ENCODE data around the gene CEACAM1.
A peak's percentile ranks its signal among the peaks of the same experiment; 100 is the strongest.
"Not testable (repeated sequence)": the region's sequence is repeated elsewhere in the genome, so short reads cannot be mapped to it uniquely, and the experiment has no call there.

Gene CEACAM1

GRCh38 chr19:42528354-42529247, at the start of gene CEACAM1:
Gene CEACAM1, minus strand, starts transcription at chr19:42528481. Its CDS starts 107 bp downstream, at chr19:42528374.
- peak; percentile 50 for DNase-seq (ENCODE audit: low spot score)

DNA sequence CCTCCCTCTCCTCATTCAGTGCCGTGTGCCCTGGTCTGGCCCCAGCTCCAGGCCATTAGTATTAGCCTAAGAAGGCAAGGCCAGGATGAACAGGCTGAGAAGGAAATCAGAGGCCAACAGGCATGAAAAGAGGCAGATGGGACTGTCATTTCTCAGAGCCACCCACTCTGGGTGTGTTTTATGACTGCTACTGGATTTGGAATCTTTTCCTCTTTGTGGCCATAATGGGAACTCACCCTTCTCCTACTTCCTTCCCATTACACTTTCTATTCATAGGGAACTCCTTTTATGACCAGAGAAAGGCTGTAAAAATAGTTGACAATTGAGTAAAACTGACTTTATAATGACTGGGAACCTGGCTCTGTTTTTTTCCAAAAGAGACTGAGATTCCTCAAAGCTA, 48.7 kb upstream of the CEACAM1 start:
- no peak for DNase-seq (ENCODE audit: low spot score)

DNA sequence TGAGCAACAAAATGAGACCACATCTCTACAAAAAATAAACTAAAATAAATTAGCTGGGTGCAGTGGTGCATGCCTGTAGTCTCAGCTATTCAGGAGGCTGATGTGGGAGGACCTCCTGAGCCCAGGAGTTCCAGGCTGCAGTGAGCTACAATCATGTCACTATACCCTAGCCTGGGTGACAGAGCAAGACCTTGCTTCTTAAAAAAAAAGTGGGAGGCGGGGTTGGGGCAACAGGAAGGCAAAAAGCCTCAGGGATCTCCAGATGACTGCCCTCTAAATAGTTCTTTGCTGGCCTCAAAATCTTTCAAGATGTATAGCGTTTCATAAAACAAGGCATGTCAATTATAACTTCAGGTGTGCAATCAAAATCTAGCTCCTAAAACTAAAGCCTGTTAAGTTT, 48.0 kb upstream of the CEACAM1 start:
- DNase-seq (ENCODE audit: low spot score) = no peak

- DNase-seq (ENCODE audit: low spot score) = no peak
Measured at GRCh38 chr19:42573642-42574041, 45.4 kb upstream of the CEACAM1 start.

DNA sequence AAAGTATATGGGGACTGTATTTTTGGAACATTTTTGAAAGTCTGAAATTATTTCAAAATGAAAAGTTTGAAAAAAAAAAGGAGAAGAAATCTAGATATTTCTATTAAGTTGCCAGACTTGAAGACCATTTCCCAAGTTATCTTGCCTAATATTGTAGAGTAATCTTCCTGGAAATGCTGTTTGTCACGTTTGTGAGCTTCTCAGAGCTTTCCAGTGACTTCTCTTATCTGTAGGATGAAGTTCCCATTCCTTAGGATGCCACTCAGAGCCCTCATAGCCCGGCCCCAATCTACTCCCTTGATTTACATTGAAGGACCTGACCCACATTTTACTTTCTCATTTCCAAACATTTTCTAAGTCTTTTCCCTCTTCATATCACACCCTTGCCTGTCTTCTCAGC, 42.8 kb upstream of the CEACAM1 start:
- DNase-seq (ENCODE audit: low spot score) = no peak

- no peak for DNase-seq (ENCODE audit: low spot score)
Measured at GRCh38 chr19:42569193-42569592, 40.9 kb upstream of the CEACAM1 start.

DNA sequence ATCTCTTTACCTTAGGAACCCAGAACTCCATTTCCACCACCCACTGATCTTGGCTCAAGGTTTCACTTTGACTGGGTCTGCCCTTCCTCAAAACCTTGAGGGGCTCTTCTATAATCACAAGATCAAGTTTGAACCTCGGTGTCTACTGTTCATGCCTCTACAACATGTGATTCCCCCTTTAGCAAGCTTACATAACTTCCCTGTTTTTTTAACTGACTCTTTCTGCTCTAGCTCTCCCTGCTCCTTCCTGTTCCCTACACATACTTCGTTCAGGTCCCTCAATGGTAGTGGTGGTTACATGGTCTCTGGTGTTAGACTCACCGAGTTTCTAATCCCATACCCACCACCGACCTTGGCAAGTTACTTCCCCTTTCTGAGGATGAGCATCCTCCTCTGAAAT, 39.7 kb upstream of the CEACAM1 start:
- no peak for DNase-seq (ENCODE audit: low spot score)

GRCh38 chr19:42567567-42567966, 39.3 kb upstream of the CEACAM1 start:
- DNase-seq (ENCODE audit: low spot score) = no peak

DNA sequence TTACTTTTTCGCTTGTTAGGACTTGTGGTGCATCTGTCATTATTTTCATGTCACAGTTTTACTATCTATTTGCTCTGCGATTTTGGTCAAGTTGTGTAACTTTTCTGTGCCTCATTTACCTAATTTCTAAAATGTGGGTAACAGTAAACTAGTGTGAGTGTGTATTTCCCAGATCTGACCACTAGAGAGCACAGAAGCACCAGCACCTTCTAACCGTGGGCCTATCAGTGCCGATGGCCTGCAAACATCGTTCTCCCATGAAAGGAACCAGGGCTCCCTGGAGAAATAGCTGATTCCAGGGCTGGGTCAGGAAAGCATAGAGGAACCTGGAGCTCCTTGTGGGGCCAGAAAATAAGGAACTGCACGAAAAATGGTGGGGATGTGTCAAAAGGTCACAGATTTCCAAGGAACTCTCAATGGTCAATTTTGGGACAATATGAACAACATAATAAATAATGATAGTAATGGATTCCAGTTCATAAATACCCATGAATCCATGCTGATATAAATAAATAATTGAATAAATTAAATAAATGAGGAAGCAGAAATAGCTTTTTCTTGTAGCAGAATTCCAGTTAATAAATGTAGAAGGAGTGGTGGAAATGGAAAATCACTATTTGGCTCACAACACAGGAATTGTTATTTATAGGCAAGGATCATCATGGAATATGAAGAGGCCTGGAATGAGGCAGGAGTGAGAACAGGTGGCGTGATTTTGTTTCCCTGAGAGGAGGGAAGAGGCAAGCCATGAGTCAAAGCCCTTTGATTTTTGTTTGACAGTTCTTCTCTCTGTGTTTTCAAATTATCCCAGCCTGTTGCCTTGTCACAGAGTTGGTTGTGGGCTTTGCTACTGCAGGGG, 35.3 kb upstream of the CEACAM1 start:
- DNase-seq (ENCODE audit: low spot score) = peak; percentile 37

DNA sequence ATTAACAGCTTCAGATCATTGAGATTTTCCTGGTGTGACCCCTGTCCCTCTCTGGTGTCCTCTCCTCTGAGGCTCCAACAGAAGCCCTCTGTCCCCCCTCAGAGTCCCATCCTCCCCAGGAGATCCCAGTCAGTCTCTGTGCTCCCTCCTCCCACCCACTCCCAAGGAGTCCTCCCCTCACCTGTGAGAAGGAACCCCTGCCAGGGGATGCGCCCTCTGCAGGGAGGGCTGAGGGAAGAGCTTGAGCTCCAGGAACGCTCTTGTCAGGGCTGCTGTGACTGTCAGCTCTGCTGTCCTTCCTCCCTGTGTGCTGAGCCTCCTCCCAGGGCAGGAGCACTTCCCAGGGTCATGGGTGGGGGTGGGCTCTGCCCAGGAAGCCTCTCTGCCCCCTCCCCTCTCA, 33.2 kb upstream of the CEACAM1 start:
- DNase-seq (ENCODE audit: low spot score) = no peak

- no peak for DNase-seq (ENCODE audit: low spot score)
Measured at GRCh38 chr19:42560731-42561130, 32.5 kb upstream of the CEACAM1 start.

- DNase-seq (ENCODE audit: low spot score) = no peak
Measured at GRCh38 chr19:42558450-42559150, 30.3 kb upstream of the CEACAM1 start.

DNA sequence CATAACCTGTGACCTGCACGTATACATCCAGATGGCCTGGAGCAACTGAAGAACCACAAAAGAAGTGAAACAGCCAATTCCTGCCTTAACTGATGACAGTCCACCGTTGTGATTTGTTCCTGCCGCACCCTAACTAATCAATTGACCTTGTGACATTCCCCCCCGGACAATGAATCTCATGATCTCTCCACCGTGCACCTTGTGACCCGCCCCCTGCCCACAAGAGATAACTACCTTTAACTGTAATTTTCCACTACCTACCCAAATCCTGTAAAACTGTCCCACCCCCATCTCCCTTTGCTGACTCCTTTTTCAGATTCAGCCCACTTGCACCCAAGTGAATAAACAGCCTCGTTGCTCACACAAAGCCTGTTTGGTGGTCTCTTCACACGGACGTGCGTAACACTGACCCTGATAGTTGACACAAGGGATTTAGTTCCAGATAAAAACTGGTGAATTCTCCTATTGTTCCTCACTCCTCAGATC, 29.1 kb upstream of the CEACAM1 start:
- not testable (repeated sequence) for DNase-seq (ENCODE audit: low spot score)

DNA sequence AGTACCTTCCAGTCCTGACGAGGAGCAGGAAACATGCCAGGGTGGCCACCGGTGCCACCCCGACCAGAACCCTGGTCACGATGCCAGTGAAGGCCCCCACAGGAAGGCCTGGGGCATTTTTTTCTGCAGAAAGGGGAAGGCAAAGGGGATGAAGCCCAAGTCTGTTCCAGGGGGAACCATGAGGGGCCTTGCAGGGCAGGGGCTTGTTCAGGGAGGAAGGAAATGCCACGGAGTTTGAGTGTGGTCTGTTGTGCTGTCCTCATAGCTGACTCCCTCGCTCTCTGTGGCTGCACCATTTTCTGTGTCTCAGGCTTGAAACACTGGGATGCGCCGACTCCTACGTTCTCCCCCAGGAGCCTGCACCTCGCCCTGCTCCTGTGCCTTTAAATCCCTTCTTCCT, 27.5 kb upstream of the CEACAM1 start:
- DNase-seq (ENCODE audit: low spot score) = no peak

- DNase-seq (ENCODE audit: low spot score) = no peak
Measured at GRCh38 chr19:42555317-42555716, 27.0 kb upstream of the CEACAM1 start.

GRCh38 chr19:42554046-42554575, 25.8 kb upstream of the CEACAM1 start:
- no peak for DNase-seq (ENCODE audit: low spot score)

- no peak for DNase-seq (ENCODE audit: low spot score)
Measured at GRCh38 chr19:42553292-42554045, 25.2 kb upstream of the CEACAM1 start.

GRCh38 chr19:42552086-42553065, 24.1 kb upstream of the CEACAM1 start:
- no peak for DNase-seq (ENCODE audit: low spot score)

DNA sequence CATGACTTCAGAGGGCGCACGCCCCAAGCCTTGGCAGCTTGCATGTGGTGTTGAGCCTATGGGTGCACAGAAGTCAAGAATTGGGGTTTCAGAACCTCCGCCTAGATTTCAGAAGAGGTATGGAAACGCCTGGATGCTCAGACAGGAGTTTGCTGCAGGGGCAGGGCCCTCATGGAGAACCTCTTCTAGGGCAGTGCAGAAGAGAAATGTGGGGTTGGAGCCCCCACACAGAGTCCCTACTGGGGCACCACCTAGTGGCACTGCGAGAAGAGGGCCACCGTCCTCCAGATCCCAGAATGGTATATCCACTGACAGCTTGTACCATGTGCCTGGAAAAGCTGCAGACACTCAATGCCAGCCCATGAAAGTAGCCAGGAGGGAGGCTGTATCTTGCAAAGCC, 22.2 kb upstream of the CEACAM1 start:
- DNase-seq (ENCODE audit: low spot score) = not testable (repeated sequence)

DNA sequence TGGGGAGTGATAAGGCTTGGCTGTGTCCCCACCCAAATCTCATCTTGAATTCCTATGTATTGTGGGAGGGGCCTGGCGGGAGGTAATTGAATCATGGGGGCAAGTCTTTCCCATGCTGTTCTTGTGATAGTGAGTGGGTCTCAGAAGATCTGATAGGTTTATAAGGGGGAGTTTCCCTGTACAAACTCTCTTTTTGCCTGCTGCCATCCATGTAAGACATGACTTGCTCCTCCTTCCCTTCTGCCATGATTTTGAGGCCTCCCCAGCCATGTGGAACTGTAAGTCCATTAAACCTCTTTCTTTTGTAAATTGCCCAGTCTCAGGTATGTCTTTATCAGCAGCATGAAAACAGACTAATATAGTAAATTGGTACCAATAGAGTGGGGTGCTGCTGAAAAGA, 20.8 kb upstream of the CEACAM1 start:
- DNase-seq (ENCODE audit: low spot score) = not testable (repeated sequence)
